HG03103 (cell line): ENCODE results near the gene PAX7.

Source experiments
- ATAC-seq: cut with Tn5 transposase; IDR thresholded peaks from one replicate; pipeline ENCODE4 v1.9.1; 2021; ENCODE audit warnings: low read depth; ENCODE audit not compliant: unreplicated experiment

The PAX7 gene

DNA sequence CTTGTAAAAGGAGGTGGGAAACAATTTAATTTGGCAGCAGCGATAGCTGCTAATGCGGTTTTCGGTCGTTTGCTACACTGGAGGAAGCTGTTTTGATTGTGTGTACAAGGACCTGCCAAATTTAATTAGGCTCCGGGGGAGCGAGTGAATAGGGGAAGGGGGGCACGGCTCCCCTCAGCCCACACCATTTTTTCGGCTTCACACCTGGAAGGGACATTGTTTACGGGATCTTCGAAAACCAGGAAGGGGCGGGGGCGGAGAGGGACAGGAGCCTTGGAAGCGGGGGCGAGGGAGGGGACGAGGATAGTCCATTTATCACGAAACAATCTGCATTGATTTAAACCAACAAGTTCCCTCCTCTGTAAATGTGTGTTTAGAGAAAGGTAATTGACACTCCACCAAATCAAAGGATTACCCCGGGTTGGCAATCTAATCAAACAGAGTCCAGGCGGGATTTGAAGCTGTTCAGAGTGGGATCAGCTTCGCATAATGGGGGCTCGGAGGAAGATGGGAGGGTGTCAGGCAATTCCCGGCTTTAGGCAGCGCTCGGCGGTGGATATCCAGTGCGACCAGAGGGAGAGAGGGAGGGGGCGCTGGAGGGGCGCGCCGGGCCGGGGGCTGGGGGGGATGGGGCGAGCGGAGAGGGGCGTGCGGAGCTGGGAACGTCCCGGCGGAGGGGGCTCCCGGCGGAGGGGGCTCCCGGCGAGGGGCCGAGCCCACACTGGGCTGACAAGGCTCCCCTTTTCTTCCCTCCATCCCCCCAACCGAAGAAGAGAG, 9.8 kb downstream of the PAX7 start:
- no peak for ATAC-seq

GRCh38 chr1:18641005-18641941, 10.6 kb downstream of the PAX7 start:
- ATAC-seq, result no peak

DNA sequence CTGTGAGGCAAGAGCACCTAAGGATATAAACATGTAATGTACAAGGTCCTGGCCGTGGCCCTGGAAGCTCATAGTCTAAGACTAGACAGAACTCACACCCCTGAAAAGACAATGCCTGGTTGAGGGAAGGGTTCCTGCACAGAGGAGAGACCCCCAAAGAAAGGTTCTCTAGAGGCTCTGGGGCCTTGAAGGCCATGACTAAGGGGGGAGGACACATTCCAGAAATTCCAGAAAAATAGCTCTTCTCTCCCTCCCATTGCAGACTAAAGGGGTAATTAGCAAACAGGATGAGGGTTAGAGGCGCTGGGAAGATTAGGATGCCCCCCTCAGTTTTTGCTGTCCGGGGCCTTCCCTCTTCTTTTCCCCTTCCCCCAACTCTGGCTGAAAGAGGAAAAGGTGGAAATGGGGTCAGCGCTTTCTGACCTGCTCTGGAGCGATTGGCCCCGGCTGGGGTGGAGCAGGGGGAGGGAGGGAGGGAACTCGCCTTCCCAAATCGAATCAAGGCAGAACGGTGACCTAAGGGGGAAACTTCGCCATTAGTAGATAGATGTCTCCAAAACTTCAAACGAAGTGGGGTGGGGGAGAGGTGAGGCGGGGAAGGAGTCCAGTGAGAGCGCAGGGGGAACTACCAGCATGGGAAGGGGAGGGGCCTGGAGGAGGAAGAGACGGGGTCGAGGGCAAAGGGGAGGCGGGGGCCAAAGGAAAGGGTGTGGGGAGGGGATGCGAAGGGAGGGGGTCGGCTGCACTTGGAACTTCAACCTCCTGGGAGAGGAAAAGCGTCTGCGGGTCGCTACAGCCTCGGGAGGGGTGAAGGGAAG, 11.8 kb downstream of the PAX7 start:
- no peak for ATAC-seq

DNA sequence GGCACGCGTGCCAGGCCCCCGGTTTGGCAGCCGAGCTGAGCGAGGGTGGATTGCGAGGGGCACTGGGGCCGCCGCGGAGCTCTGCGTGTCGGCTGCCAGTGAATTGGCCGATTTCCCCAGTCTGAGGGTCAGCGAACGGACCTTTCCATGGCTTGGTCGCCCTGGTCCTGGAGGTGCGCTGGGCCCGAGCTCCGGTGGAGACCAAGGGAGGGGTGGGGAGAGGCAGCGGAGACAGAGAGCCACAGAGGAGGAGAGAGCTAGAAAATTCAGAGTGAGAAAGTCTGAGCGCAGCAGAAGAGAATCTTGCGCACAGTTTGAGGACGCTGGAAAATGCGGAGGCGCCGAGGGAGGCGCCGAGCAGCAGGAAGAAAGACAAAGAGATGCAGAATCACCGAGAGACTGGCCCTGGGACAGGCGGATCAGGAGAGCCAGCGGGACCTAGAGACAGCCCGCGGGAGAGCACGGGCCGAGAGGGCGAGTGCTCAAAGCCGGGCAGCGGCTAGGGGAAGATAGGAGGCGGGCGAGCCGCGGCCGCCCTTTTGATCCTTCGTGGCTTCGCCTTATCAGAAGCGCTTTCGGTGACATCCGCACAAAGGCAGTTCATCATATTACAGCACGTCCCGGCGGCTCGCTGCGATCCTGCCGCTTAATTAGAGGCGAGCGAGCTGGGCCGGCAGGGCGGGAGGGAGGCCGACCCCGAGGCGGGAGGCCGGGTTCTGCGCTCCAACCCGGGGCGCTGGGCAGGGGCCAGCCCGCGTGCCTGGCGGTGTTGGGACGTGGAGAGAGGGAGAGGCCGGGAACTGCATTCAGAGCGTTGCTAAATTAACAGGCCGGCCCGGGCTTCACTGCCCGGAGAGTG, 12.7 kb downstream of the PAX7 start:
- no peak for ATAC-seq

- ATAC-seq, result no peak
These were observed 13.4 kb downstream of the PAX7 start for GRCh38 chr1:18644013-18644399.

GRCh38 chr1:18644446-18644845, 13.8 kb downstream of the PAX7 start:
- ATAC-seq, result no peak

DNA sequence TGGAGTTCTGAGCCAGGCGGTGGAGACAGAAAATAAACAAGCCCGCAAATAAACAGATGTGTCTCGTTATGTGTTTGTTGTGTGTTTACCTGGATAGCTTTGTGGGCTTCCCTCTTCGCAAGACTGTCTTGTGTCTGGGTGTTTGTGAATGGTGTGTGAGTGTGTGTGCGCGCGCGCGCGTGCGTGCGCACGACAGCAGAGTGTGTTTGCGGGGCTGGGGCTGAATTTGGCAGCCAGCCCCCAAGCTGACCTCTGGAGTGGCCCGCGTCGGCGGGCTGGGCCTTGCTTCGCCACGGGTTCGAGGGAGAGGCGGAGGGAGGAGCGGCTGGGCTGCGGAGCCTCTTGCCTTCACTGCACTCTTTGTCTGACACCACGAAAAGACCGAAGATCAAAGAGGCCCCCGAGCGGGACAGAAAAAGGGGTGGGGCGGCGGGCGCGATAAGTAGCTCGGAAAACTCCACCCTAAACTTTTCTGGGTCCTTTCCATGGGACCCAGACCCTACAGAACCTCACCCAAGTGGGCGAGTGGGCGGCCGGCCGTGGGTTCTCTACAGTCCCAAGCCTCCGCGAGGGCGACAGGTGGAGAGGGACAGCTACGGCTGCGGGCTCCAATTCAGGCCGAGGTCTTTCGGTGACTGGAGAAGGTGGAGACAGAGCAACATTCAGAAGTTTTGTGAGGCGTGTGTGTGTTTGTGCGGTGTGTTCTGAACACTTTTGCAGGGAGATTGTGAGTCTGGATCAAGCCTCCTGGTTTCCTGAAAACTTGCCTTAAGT, 14.5 kb downstream of the PAX7 start:
- no peak for ATAC-seq

DNA sequence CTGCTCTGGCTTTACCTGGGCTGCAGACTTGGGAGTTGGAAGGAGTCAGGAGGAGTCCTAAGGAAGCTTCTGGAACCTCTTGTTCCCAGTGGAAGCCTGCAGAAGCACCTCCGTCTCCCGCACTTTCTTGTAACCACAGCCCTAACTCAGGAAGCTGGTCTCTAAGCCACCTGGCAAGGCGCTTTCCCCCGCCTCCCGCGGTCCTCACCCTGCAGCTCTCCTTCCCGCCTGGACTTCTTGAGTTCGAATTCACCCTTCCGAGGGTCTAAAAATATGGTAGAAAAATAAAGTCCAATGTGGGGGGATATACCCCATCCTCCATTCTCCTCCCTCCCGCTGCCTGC, 15.1 kb downstream of the PAX7 start:
- no peak for ATAC-seq

- no peak for ATAC-seq
These were observed 15.6 kb downstream of the PAX7 start for GRCh38 chr1:18646091-18646785.

DNA sequence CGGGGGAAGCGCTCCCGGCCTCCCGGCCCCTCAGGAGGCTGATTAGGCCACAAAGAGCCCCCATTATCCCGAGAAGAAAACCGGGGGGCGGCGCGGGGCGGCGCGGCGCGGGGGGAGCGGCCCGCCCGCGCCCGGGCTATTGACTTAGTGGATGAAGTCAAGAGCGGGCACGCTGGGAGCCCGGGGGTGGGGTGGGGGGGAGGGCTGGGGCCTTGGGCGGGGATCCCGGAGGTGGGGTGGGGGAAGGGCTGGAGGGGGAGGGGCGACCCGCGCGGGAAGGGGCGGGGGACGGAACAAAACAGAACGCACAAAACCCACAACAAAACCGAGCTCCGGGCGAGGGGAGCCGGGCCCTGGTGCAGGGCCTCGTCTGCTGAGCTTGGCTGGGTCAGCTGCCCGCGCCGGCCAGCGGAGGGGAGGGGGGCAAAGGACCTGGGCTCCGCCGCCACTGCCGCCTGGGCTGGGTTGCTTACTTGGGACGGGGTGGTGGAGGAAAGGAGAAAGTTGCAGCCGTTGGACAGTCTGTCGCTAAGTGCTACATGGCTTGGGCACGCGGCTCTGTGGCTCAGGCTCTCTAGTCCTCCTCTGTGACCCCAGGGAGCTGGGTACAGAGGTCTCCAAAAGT, 16.3 kb downstream of the PAX7 start:
- no peak for ATAC-seq

GRCh38 chr1:18647681-18648214, 17.1 kb downstream of the PAX7 start:
- ATAC-seq, result no peak

DNA sequence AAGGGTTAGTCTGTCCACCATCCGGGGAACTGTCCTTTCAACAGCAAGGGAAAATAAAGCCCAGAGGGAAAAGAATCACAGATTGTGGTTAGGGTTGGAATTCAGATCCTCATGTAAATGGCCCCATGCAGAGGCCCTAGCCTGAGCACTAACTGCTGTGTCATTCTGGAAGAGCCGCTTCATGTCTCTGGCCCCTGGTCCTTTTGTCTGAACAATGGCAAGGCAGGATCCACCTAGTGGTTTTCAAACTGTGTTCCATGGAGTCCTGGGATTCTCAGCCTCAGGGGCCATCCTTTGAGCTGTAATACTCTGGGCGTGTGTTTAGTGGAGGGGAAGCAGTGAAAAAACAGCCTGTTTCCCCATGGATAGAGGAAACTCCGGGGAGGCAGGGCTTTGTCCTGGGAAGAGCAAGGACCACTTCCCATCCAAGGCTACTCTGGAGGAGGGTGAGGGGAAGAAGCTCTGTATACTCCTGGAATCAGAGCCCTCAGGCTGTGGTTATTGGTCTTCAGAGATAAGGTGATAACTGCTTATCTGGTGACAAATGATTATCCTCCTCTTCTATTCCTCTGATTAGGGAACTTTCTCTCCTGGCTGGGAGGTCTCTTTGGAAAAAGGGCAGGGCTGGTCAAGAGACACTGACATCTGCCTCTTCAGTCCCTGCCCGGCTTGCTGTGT, 19.2 kb downstream of the PAX7 start:
- no peak for ATAC-seq

GRCh38 chr1:18651713-18652112, 21.1 kb downstream of the PAX7 start:
- no peak for ATAC-seq

DNA sequence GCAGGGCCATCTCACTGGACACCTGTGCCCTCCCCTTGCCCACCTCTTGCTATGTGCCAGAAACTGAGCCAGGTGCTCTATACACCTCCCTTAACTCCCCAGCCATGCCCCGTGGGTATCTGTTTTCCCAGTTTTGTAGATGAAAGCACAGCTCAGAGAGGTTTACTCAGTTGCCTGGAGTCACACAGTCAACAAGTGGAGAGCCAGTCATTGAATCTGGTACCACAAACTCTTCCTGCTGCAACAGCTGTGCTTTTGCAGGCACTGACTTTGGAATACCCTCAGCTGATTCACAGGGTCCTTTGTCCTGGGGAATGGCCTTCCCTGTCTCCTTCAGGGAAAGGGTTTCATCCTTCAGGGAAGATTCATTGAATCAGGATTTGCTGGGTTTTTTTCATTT, 22.1 kb downstream of the PAX7 start:
- no peak for ATAC-seq

GRCh38 chr1:18653367-18653766, 22.7 kb downstream of the PAX7 start:
- no peak for ATAC-seq

GRCh38 chr1:18653916-18654315, 23.3 kb downstream of the PAX7 start:
- no peak for ATAC-seq

DNA sequence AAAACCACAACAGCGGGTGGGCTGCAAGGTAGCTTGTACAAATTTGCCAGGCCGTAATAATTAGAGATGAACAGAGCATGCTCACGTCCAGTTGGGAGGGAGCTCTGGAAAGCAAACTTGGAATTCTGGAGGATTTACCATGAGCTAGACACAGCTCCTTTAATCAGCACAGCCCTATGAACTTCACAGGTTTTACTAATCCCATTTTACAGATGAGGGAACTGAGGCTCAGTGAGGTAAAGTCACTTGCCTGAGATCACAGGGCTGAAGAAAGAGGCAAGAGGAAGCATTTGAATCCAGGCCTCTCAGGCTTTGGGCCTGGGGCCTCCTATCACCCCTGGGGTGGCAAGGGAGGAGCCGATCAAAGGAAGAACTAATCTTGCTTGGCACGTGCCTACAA, 24.0 kb downstream of the PAX7 start:
- ATAC-seq, result no peak
